Stomach smooth muscle (tissue), 2 donors: Measurements from ENCODE around the gene PTPN1.

ENCODE experiments used
- H3K27ac ChIP-seq: one replicate; pipeline ENCODE4 v1.7.0; 2013; ENCODE audit warnings: mild to moderate bottlenecking, low read length, inconsistent platforms
- H3K27me3 ChIP-seq, 2 donors: one replicate each; pipeline ENCODE4 v1.7.0; 2013; ENCODE audit warnings: low read length in 2 of 2; ENCODE audit not compliant: insufficient read depth in 2 of 2, control insufficient read depth in 1 of 2
- H3K36me3 ChIP-seq, 2 donors: one replicate each; pipeline ENCODE4 v1.7.0; 2013; ENCODE audit warnings: low read length in 2 of 2; ENCODE audit not compliant: control insufficient read depth in 2 of 2, insufficient read depth in 2 of 2
- H3K4me1 ChIP-seq: one replicate; pipeline ENCODE4 v1.7.0; 2013; ENCODE audit warnings: low read length; ENCODE audit not compliant: control insufficient read depth, insufficient read depth
- H3K4me3 ChIP-seq, 2 donors: one replicate each; pipeline ENCODE4 v1.7.0; 2013; ENCODE audit warnings: low read length in 2 of 2
- H3K9ac ChIP-seq, 2 donors: one replicate each; pipeline ENCODE4 v1.7.0; 2013; ENCODE audit warnings: low read length in 2 of 2, mild to moderate bottlenecking in 1 of 2
- H3K9me3 ChIP-seq, 2 donors: one replicate each; pipeline ENCODE4 v1.7.0; 2013; ENCODE audit warnings: low read length in 2 of 2; ENCODE audit not compliant: control insufficient read depth in 2 of 2
- donor health status: healthy.
- donor health status: Pancreatic carcinoma.

Gene PTPN1

GRCh38 chr20:50509923-50510705 is at the start of gene PTPN1:
Gene PTPN1 (plus strand): TSS chr20:50510383. CDS start chr20:50510528, 145 bp downstream.
- H3K4me3 ChIP-seq = peak within 1 kb of the TSS; percentile 79 to 99

DNA sequence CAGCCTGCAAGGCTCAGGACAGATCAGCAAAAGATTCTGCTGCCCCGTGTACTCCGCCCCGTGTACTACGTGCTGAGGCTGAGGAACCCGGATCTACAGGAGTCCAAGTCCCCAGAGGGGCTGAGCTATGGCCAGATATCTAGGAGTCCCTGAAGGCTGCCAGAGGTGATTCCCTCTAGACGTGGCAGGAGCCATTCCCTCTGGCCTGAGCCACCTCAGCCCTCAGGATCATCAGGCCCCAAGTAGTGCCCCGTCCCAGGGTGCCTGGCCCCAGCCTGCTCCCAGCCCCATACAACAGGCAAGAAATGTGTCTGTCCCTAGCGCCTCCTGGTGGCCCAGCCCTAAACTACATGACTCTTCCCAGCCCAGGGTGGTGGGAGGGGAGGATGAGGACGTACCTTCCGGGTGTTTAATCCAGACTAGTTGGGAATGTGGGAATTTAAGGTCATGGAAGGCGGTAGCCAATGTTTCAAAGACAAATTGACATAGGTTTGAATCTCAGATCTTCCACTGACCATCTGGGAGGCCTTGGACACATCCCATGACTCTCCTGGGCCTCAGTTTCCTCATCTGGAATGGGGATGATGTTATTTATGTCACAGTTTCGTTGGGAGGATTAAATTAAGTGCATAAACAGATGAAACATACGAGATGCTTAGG is 49.4 kb upstream of the PTPN1 start:
- Histone ChIP-seq H3K9me3 (no peaks in the 10 kb centered on the region), H3K27me3 (no peaks in the 10 kb centered on the region), H3K36me3 (no peaks in the 10 kb centered on the region), H3K27ac (no peak overlapping the region), H3K9ac (peak overlapping the region in 1 of 2 donors; percentile 13), H3K4me1 (peaks cover 14% of the 10 kb centered on the region), H3K4me3 (no peak overlapping the region)

More at GRCh38 chr20:50509923-50510705, at the start of gene PTPN1:
- peaks cover 29% of the 10 kb centered on the region for H3K4me1 ChIP-seq
- H3K36me3 ChIP-seq = no peaks in the 10 kb centered on the region
- peak within 1 kb of the TSS; percentile 90 to 98 for H3K9ac ChIP-seq
- peak within 1 kb of the TSS; percentile 82 for H3K27ac ChIP-seq
- no peaks in the 10 kb centered on the region for H3K9me3 ChIP-seq
- H3K27me3 ChIP-seq = no peaks in the 10 kb centered on the region

DNA sequence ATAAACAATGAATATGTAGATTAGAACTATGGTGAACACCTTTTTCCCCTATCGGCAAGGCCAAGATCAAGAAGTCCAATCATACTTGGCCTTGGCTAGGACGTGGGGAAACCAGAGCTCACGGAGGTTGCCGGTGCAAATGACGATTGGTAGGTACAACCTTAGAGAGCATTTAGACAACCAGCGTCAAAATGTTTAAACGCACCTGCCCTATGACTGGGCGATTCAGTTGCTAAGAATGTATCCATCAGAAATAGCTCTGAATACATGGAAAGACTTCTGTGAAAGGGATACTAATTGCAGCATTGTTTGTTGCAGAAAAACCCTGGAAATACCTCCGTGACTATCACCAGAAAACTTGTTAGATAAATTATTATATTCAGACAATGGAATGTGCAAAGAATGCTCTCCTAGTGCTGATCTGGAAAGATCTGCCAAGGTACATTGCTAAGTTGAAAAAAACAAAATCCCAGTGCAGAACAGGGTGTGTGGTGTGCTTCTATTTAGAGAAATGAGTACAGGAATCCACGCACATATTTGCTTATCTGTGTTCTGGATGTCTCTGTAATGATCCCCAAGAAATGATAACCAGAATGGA is 48.0 kb upstream of the PTPN1 start:
- peaks cover 14% of the 10 kb centered on the region for H3K4me1 ChIP-seq
- no peak overlapping the region for H3K9ac ChIP-seq
- no peaks in the 10 kb centered on the region for H3K27me3 ChIP-seq
- no peaks in the 10 kb centered on the region for H3K36me3 ChIP-seq
- no peak overlapping the region for H3K4me3 ChIP-seq
- no peak overlapping the region for H3K27ac ChIP-seq
- H3K9me3 ChIP-seq = no peaks in the 10 kb centered on the region

- Histone ChIP-seq H3K4me1 (peaks cover 14% of the 10 kb centered on the region), H3K27me3 (no peaks in the 10 kb centered on the region), H3K36me3 (no peaks in the 10 kb centered on the region), H3K9me3 (no peaks in the 10 kb centered on the region), H3K4me3 (peak overlapping the region; percentile 47 to 58), H3K27ac (no peak overlapping the region), H3K9ac (no peak overlapping the region)
Observed at GRCh38 chr20:50464026-50464724, 46.0 kb upstream of the PTPN1 start.

DNA sequence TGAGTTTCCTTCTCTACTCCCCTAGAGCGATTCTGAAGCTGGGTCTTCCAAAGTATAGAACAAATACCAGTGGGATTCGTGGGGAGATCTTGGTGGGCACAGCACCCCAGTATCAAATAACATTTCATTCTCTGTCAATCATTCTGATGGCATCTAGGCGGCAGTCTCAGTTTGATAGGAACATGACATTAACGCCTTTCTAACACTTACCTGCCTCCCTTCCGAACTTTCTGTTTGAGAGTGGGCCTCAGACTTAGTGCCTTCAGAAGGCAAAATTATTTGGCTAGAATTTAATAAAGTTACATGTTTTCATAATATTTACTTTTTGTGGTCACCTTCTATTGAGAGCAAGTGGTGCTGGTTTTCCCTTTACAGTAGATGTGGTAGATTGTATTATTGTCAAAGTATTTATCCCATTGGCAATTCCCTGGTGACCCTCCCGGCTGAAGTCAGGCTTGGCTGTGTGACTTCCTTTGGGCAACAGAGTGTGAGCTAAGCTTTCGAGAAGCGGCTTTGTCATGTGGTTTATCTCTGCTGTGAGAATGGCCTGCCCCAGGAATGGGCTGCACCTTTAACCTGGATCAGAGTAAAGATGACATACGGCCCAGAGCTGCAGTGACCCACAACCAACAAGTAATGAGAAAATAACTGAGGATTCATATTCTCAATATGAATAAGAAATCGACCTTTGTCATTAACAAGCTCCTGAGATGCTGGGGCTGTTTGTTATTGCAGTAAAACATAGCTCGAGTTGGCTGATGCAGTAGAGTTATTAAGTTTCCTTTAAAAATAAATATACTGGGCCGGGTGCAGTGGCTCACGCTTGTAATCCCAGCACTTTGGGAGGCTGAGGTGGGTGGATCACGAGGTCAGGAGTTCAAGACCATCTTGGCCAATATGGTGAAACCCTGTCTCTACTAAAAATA is 45.2 kb upstream of the PTPN1 start:
- Histone ChIP-seq H3K9me3 (no peaks in the 10 kb centered on the region), H3K27ac (no peak overlapping the region), H3K36me3 (no peaks in the 10 kb centered on the region), H3K27me3 (no peaks in the 10 kb centered on the region), H3K9ac (no peak overlapping the region), H3K4me3 (no peak overlapping the region), H3K4me1 (peaks cover 14% of the 10 kb centered on the region)

- Histone ChIP-seq H3K9ac (no peak overlapping the region), H3K4me1 (peaks cover 6% of the 10 kb centered on the region), H3K9me3 (no peaks in the 10 kb centered on the region), H3K4me3 (no peak overlapping the region), H3K36me3 (no peaks in the 10 kb centered on the region), H3K27me3 (no peaks in the 10 kb centered on the region), H3K27ac (no peak overlapping the region)
Observed at GRCh38 chr20:50467174-50467573, 43.0 kb upstream of the PTPN1 start.

DNA sequence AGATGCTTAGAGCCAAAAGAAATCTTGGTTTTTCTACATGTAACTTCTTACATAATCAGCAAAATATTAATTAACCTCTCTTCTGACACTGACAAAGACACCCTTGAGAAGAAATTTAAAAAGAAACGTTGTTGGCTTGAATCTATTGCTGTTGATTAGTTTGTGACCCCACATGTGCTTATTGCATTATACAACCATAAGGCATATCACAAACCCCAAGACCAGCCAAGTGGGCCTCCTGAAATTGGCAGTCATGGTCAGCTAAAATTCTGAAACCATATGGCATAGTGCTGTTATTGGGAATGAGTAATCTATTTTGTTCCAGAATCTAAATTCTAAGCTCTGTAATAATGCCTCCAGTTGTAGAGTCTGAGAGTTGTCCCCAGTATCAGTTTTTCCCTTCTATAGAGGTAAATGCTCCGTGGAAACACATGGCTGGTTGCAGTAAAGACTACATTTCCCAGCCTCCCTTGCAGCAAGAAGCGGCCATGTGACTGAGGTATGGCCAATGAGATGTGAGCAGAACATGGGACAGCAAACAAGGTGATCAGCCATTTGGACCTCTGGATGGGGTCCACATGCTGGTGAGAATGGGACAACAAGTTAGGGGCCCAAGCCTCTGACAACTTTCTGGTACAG is 42.3 kb upstream of the PTPN1 start:
- Histone ChIP-seq H3K27me3 (no peaks in the 10 kb centered on the region), H3K4me1 (peaks cover 6% of the 10 kb centered on the region), H3K27ac (no peak overlapping the region), H3K4me3 (no peak overlapping the region), H3K36me3 (no peaks in the 10 kb centered on the region), H3K9ac (no peak overlapping the region), H3K9me3 (no peaks in the 10 kb centered on the region)

DNA sequence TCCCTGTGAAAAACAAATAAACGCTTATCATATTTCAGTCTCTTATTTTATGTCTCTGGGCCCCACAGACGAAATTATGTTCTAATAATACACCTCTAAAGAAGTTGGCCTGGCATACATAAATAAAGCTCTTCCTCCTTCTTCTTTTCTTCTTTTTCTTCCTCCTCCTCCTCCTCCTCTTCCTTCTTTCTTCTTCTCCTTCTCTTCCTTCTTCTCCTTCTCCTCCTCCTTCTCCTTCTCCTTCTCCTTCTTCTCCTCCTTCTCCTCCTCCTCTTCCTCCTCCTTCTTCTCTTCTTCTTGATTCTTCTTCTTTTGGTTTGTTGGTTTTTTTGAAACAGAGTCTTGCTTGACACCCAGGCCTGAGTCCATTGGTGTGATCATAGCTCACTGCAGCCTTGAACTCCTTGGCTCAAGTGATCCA is 41.8 kb upstream of the PTPN1 start:
- H3K36me3 ChIP-seq = no peaks in the 10 kb centered on the region
- peaks cover 6% of the 10 kb centered on the region for H3K4me1 ChIP-seq
- H3K9me3 ChIP-seq = no peaks in the 10 kb centered on the region
- H3K4me3 ChIP-seq = no peak overlapping the region
- no peak overlapping the region for H3K27ac ChIP-seq
- H3K27me3 ChIP-seq = no peaks in the 10 kb centered on the region
- H3K9ac ChIP-seq = no peak overlapping the region

- no peak overlapping the region for H3K4me3 ChIP-seq
- H3K27ac ChIP-seq = no peak overlapping the region
- H3K4me1 ChIP-seq = peaks cover 2% of the 10 kb centered on the region
- H3K9ac ChIP-seq = no peak overlapping the region
- no peaks in the 10 kb centered on the region for H3K36me3 ChIP-seq
- H3K9me3 ChIP-seq = no peaks in the 10 kb centered on the region
- no peaks in the 10 kb centered on the region for H3K27me3 ChIP-seq
Observed at GRCh38 chr20:50469176-50469723, 40.9 kb upstream of the PTPN1 start.
